Hematopoietic multipotent progenitor cell treated with erythropoietin and hydrocortisone succinate and interleukin-3 and kit ligand, for 4 days (in vitro differentiated cells): ENCODE results near the gene GLRA1.
A peak's percentile ranks its signal among the peaks of the same experiment; 100 is the strongest.

Experiments
- DNase-seq: peaks from one replicate; pipeline ENCODE4 v3.0.0-alpha.2; 2015

GLRA1 gene

GRCh38 chr5:151924564-151925301 lies at the start of gene GLRA1:
Gene GLRA1 (minus strand): TSS chr5:151924851. CDS start chr5:151924549, 302 bp downstream.
- peak; percentile 82 for DNase-seq

- DNase-seq, result no peak
Measured at GRCh38 chr5:151970885-151971284, 46.2 kb upstream of the GLRA1 start.

GRCh38 chr5:151967865-151968264 lies 43.2 kb upstream of the GLRA1 start:
- DNase-seq, result no peak

GRCh38 chr5:151966046-151966445 lies 41.4 kb upstream of the GLRA1 start:
- no peak for DNase-seq

- no peak for DNase-seq
Measured at GRCh38 chr5:151964471-151964870, 39.8 kb upstream of the GLRA1 start.

- no peak for DNase-seq
Measured at GRCh38 chr5:151961557-151961956, 36.9 kb upstream of the GLRA1 start.

- DNase-seq, result no peak
Measured at GRCh38 chr5:151958111-151958510, 33.5 kb upstream of the GLRA1 start.

GRCh38 chr5:151956725-151957124 lies 32.1 kb upstream of the GLRA1 start:
- no peak for DNase-seq

GRCh38 chr5:151954255-151954654 lies 29.6 kb upstream of the GLRA1 start:
- DNase-seq, result no peak

GRCh38 chr5:151953833-151954232 lies 29.2 kb upstream of the GLRA1 start:
- DNase-seq, result no peak

GRCh38 chr5:151952238-151952637 lies 27.6 kb upstream of the GLRA1 start:
- no peak for DNase-seq

- no peak for DNase-seq
Measured at GRCh38 chr5:151950706-151951105, 26.1 kb upstream of the GLRA1 start.

GRCh38 chr5:151949701-151950308 lies 25.2 kb upstream of the GLRA1 start:
- DNase-seq, result no peak

GRCh38 chr5:151949113-151949512 lies 24.5 kb upstream of the GLRA1 start:
- DNase-seq, result no peak

- no peak for DNase-seq
Measured at GRCh38 chr5:151947931-151948608, 23.4 kb upstream of the GLRA1 start.

- no peak for DNase-seq
Measured at GRCh38 chr5:151937851-151938250, 13.2 kb upstream of the GLRA1 start.

GRCh38 chr5:151935135-151935695 lies 10.6 kb upstream of the GLRA1 start:
- DNase-seq, result no peak

GRCh38 chr5:151931260-151931659 lies 6.6 kb upstream of the GLRA1 start:
- peak; percentile 7 for DNase-seq

GRCh38 chr5:151926188-151926587 lies 1.5 kb upstream of the GLRA1 start:
- DNase-seq, result no peak

- no peak for DNase-seq
Measured at GRCh38 chr5:151925340-151925739, 689 bp upstream of the GLRA1 start.

- peak; percentile 27 for DNase-seq
Measured at GRCh38 chr5:151923866-151924476, 680 bp downstream of the GLRA1 start.

- DNase-seq, result no peak
Measured at GRCh38 chr5:151921916-151922315, 2.7 kb downstream of the GLRA1 start.

GRCh38 chr5:151917904-151918303 lies 6.7 kb downstream of the GLRA1 start:
- DNase-seq, result no peak
